ENCODE results near the gene KCNQ4.
A peak's percentile ranks its signal among the peaks of the same experiment; 100 is the strongest.

KCNQ4 gene

DNA sequence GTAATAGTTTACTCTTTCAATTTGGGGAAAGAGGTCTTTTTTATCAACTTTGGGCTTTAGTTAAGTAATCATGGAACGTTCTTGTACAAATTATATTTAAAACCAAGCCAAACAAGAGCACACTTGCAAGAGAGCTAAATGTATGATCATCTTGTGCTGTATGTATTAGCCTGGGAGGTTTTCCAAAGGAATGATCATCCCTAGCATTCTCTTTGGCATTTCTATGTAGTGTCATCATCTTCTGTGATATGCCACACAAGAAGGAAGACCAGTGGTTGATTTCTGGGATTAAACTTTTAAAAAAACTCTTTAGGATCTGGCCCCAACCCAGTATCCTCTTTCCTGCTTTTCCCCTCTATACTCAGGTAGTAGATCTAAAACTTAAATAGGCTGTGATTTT lies 38.4 kb upstream of the KCNQ4 start:
- H3K36me3 ChIP-seq (ENCODE audit: control insufficient read depth, insufficient read depth, low read length) = peaks cover 1% of the 10 kb centered on the region
- no peak overlapping the region for H2AK5ac ChIP-seq (ENCODE audit: low read length)
- no peak overlapping the region for H3K56ac ChIP-seq (ENCODE audit: low read length)
- no peak overlapping the region for H4K5ac ChIP-seq (ENCODE audit: low read length)
- H3K18ac ChIP-seq (ENCODE audit: low read length) = no peak overlapping the region
- H3K27me3 ChIP-seq (ENCODE audit: insufficient read depth, low read length, poor library complexity) = no peaks in the 10 kb centered on the region
- H3K79me2 ChIP-seq (ENCODE audit: control insufficient read depth, insufficient read depth, low read length) = peaks cover 3% of the 10 kb centered on the region
- no peak overlapping the region for H3K4me3 ChIP-seq (ENCODE audit: low read length)
- peak; percentile 13 for DNase-seq
- H3K4me1 ChIP-seq (ENCODE audit: control insufficient read depth, low read depth, low read length) = no peaks in the 10 kb centered on the region
- H3K27ac ChIP-seq (ENCODE audit: low read depth, low read length) = no peak overlapping the region
- no peak overlapping the region for H3K23ac ChIP-seq (ENCODE audit: low read length)
- H4K8ac ChIP-seq (ENCODE audit: low read depth, low read length) = no peak overlapping the region
- no peak overlapping the region for H3K4me2 ChIP-seq (ENCODE audit: low read length)
- no peak overlapping the region for H2BK120ac ChIP-seq (ENCODE audit: low read depth, low read length)
- H3K79me1 ChIP-seq (ENCODE audit: low read length) = peaks cover 10% of the 10 kb centered on the region
- H3K9ac ChIP-seq (ENCODE audit: low read length) = no peak overlapping the region
- no peak overlapping the region for H2BK5ac ChIP-seq (ENCODE audit: low read length)
- H3K4ac ChIP-seq (ENCODE audit: low read depth, low read length) = no peak overlapping the region
- no peak overlapping the region for H2BK15ac ChIP-seq (replicated peaks; ENCODE audit: low read depth)
- WGBS (ENCODE audit: extremely low coverage, insufficient coverage, low lambda C conversion rate) = no CpG with 5 or more reads among the region's 1 CpG

DNA sequence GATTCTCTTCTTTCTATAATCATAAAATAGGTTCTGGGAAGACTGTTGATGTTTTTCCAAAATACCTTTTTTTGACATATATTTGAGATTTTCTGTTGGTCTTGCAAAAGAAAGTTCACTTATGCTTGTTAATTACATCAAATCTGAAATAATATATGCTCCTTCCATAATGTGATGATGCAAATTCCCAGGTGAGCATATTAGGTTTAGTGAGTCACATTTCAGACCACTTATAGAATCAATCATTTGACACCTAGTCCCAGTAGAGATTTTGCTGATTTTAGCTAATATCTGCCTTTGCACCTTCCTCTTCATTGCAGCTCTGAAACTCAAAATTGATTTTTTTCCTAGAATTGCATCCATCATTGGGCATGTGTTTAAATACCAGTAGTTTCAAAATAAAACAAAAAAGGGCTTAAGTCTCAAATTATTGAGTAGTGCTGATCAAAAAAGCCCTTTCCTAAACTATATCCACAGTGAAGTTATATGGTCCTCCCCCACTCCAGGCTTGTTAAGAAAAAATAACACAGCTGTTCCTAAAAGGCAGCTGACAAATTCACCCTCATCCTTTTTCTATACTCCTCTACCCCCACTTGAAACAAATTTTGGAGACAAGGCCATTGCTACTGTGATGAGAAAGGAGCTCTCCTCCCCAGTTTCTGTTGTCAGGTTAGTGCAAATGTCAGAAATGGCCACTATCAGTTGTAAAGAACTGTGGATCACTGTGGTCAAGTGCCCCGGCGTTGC lies 37.1 kb upstream of the KCNQ4 start:
- H3K4me1 ChIP-seq (ENCODE audit: control insufficient read depth, low read depth, low read length) = no peaks in the 10 kb centered on the region
- no peak overlapping the region for H3K4me3 ChIP-seq (ENCODE audit: low read length)
- peaks cover 3% of the 10 kb centered on the region for H3K79me2 ChIP-seq (ENCODE audit: control insufficient read depth, insufficient read depth, low read length)
- no peak for DNase-seq
- no peak overlapping the region for H2AK5ac ChIP-seq (ENCODE audit: low read length)
- H3K23ac ChIP-seq (ENCODE audit: low read length) = no peak overlapping the region
- no peaks in the 10 kb centered on the region for H3K27me3 ChIP-seq (ENCODE audit: insufficient read depth, low read length, poor library complexity)
- no peak overlapping the region for H2BK15ac ChIP-seq (replicated peaks; ENCODE audit: low read depth)
- no peak overlapping the region for H3K56ac ChIP-seq (ENCODE audit: low read length)
- H2BK5ac ChIP-seq (ENCODE audit: low read length) = no peak overlapping the region
- H4K5ac ChIP-seq (ENCODE audit: low read length) = no peak overlapping the region
- peaks cover 10% of the 10 kb centered on the region for H3K79me1 ChIP-seq (ENCODE audit: low read length)
- no CpG with 5 or more reads among the region's 2 CpGs for WGBS (ENCODE audit: extremely low coverage, insufficient coverage, low lambda C conversion rate)
- H3K18ac ChIP-seq (ENCODE audit: low read length) = no peak overlapping the region
- H3K36me3 ChIP-seq (ENCODE audit: control insufficient read depth, insufficient read depth, low read length) = peaks cover 1% of the 10 kb centered on the region
- no peak overlapping the region for H3K4me2 ChIP-seq (ENCODE audit: low read length)
- no peak overlapping the region for H3K9ac ChIP-seq (ENCODE audit: low read length)
- no peak overlapping the region for H3K27ac ChIP-seq (ENCODE audit: low read depth, low read length)
- H2BK120ac ChIP-seq (ENCODE audit: low read depth, low read length) = no peak overlapping the region
- H3K4ac ChIP-seq (ENCODE audit: low read depth, low read length) = no peak overlapping the region
- no peak overlapping the region for H4K8ac ChIP-seq (ENCODE audit: low read depth, low read length)

DNA sequence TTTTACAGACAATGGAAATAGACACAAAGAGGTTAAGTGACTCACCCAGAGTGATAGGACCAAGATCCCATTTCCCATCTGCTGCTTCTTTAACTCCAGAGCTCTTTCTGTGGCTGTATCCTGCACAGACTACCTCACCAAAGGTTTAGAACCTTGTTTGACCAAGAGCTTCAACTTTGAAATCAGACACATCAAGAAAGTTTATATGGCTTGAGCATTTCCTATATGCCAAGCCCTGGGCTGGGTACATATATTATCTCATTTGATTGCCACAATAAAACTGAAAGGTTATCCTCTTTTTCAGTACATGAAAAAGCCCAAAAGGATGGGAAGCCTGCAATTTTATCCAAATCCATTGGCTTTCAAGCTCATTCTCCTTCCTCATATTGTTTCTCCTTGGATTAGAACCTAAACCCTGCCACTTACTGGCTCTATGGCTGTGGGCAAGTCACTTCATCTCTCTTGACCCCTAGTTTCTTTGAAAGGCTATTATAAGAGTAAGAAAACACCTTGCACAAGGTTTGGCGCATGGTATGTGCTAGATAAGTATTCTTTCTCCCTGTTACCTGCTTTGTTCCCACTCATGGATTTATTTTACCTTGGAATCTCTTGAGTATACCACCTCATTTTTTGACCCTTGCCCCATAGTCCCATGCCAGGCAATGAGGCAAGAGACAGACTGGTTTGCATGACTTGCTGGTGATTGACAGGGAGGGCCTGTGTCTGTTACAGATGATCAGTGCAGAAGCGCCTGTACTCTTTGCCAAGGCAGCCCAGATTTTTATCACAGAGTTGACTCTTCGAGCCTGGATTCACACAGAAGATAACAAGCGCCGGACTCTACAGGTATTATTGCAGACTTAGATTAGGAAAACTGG lies 34.5 kb upstream of the KCNQ4 start:
- no peak overlapping the region for H4K8ac ChIP-seq (ENCODE audit: low read depth, low read length)
- no peak overlapping the region for H3K9ac ChIP-seq (ENCODE audit: low read length)
- no CpG with 5 or more reads among the region's 5 CpGs for WGBS (ENCODE audit: extremely low coverage, insufficient coverage, low lambda C conversion rate)

DNA sequence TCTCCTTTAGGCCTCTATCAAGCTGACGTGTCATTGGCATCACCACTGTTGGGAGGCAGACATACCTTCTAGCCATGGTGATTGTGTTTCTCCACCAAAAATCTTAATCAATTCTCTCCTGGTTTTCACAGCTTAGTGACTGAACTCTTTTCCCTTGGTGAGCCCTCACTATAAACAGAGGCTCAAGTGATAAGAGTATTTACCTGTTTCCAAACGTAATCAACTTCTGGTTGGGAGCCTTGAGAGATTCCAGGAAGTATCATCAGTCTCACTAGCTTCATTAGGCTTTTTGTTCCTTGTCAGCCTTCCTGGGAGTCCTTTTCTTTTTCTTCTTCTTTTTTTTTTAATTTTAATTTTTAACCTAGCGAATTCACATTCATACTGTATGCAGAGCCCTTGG lies 33.8 kb upstream of the KCNQ4 start:
- Histone ChIP-seq H3K36me3 (ENCODE audit: control insufficient read depth, insufficient read depth, low read length) (peaks cover 4% of the 10 kb centered on the region), H3K56ac (ENCODE audit: low read length) (no peak overlapping the region), H3K27ac (ENCODE audit: low read depth, low read length) (no peak overlapping the region), H4K5ac (ENCODE audit: low read length) (no peak overlapping the region), H3K4me1 (ENCODE audit: control insufficient read depth, low read depth, low read length) (no peaks in the 10 kb centered on the region), H3K79me2 (ENCODE audit: control insufficient read depth, insufficient read depth, low read length) (peaks cover 1% of the 10 kb centered on the region), H3K9ac (ENCODE audit: low read length) (no peak overlapping the region), H3K4me2 (ENCODE audit: low read length) (no peak overlapping the region), H2BK120ac (ENCODE audit: low read depth, low read length) (no peak overlapping the region), H2BK15ac (replicated peaks; ENCODE audit: low read depth) (no peak overlapping the region), H3K18ac (ENCODE audit: low read length) (no peak overlapping the region), H3K23ac (ENCODE audit: low read length) (no peak overlapping the region), H2BK5ac (ENCODE audit: low read length) (no peak overlapping the region), H2AK5ac (ENCODE audit: low read length) (no peak overlapping the region), H3K4me3 (ENCODE audit: low read length) (no peak overlapping the region), H3K79me1 (ENCODE audit: low read length) (peaks cover 3% of the 10 kb centered on the region), H4K8ac (ENCODE audit: low read depth, low read length) (no peak overlapping the region), H3K27me3 (ENCODE audit: insufficient read depth, low read length, poor library complexity) (no peaks in the 10 kb centered on the region), H3K4ac (ENCODE audit: low read depth, low read length) (no peak overlapping the region)
- WGBS (ENCODE audit: extremely low coverage, insufficient coverage, low lambda C conversion rate) = no CpG with 5 or more reads among the region's 3 CpGs
- DNase-seq = peak; percentile 62

More for the DNA sequence above, 34.5 kb upstream of the KCNQ4 start:
- H3K36me3 ChIP-seq (ENCODE audit: control insufficient read depth, insufficient read depth, low read length) = peaks cover 4% of the 10 kb centered on the region
- DNase-seq = no peak
- no peak overlapping the region for H3K27ac ChIP-seq (ENCODE audit: low read depth, low read length)
- H2BK120ac ChIP-seq (ENCODE audit: low read depth, low read length) = no peak overlapping the region
- no peaks in the 10 kb centered on the region for H3K4me1 ChIP-seq (ENCODE audit: control insufficient read depth, low read depth, low read length)
- H2BK15ac ChIP-seq (replicated peaks; ENCODE audit: low read depth) = no peak overlapping the region
- H3K4me2 ChIP-seq (ENCODE audit: low read length) = no peak overlapping the region
- H3K27me3 ChIP-seq (ENCODE audit: insufficient read depth, low read length, poor library complexity) = no peaks in the 10 kb centered on the region
- H3K18ac ChIP-seq (ENCODE audit: low read length) = no peak overlapping the region
- no peak overlapping the region for H3K4ac ChIP-seq (ENCODE audit: low read depth, low read length)
- no peak overlapping the region for H3K4me3 ChIP-seq (ENCODE audit: low read length)
- peaks cover 3% of the 10 kb centered on the region for H3K79me1 ChIP-seq (ENCODE audit: low read length)
- H4K5ac ChIP-seq (ENCODE audit: low read length) = no peak overlapping the region
- H3K56ac ChIP-seq (ENCODE audit: low read length) = no peak overlapping the region
- no peak overlapping the region for H2AK5ac ChIP-seq (ENCODE audit: low read length)
- peaks cover 3% of the 10 kb centered on the region for H3K79me2 ChIP-seq (ENCODE audit: control insufficient read depth, insufficient read depth, low read length)
- no peak overlapping the region for H2BK5ac ChIP-seq (ENCODE audit: low read length)
- no peak overlapping the region for H3K23ac ChIP-seq (ENCODE audit: low read length)

DNA sequence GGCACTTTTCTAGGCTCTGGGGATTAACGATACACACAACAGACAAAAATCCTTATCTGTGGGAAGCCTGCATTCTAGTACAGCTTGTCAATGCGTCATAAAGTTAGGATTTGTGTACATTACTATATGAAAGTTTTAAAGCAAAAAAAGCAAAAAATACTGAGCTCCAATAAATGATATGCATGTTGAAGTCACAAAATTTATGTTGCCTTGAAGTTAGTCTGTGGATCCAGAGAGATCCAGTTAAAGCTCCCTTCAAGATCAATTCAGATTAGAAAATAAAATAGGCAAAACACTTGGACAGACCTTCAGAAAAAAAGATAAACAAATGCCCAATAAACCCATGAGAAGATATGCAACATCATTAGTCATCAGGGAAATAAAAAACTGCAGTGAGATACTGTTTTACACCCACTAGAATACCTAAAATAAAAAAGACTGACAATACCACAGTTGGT lies 33.1 kb upstream of the KCNQ4 start:
- no peak overlapping the region for H2BK5ac ChIP-seq (ENCODE audit: low read length)
- no peak overlapping the region for H3K4me3 ChIP-seq (ENCODE audit: low read length)
- H4K5ac ChIP-seq (ENCODE audit: low read length) = no peak overlapping the region
- H3K4me2 ChIP-seq (ENCODE audit: low read length) = no peak overlapping the region
- H2AK5ac ChIP-seq (ENCODE audit: low read length) = no peak overlapping the region
- peaks cover 1% of the 10 kb centered on the region for H3K79me2 ChIP-seq (ENCODE audit: control insufficient read depth, insufficient read depth, low read length)
- H2BK120ac ChIP-seq (ENCODE audit: low read depth, low read length) = no peak overlapping the region
- peaks cover 8% of the 10 kb centered on the region for H3K36me3 ChIP-seq (ENCODE audit: control insufficient read depth, insufficient read depth, low read length)
- no CpG with 5 or more reads among the region's 2 CpGs for WGBS (ENCODE audit: extremely low coverage, insufficient coverage, low lambda C conversion rate)
- no peak for DNase-seq
- no peak overlapping the region for H3K27ac ChIP-seq (ENCODE audit: low read depth, low read length)
- H4K8ac ChIP-seq (ENCODE audit: low read depth, low read length) = no peak overlapping the region
- H3K18ac ChIP-seq (ENCODE audit: low read length) = no peak overlapping the region
- H3K4ac ChIP-seq (ENCODE audit: low read depth, low read length) = no peak overlapping the region
- H3K79me1 ChIP-seq (ENCODE audit: low read length) = peaks cover 1% of the 10 kb centered on the region
- H3K27me3 ChIP-seq (ENCODE audit: insufficient read depth, low read length, poor library complexity) = no peaks in the 10 kb centered on the region
- no peak overlapping the region for H3K23ac ChIP-seq (ENCODE audit: low read length)
- no peak overlapping the region for H3K56ac ChIP-seq (ENCODE audit: low read length)
- no peaks in the 10 kb centered on the region for H3K4me1 ChIP-seq (ENCODE audit: control insufficient read depth, low read depth, low read length)
- no peak overlapping the region for H3K9ac ChIP-seq (ENCODE audit: low read length)
- H2BK15ac ChIP-seq (replicated peaks; ENCODE audit: low read depth) = no peak overlapping the region
